ENCODE measurements around the gene UGT1A7. TPM values are rescaled to one million over a fixed set of nuclear protein-coding genes. Genes with fewer than 3 reads are reported as not detected.
"Not testable (repeated sequence)": the region's sequence is repeated elsewhere in the genome, so short reads cannot be mapped to it uniquely, and the experiment has no call there.

The UGT1A7 gene
- total RNA-seq, 1 donor from 2014 or later = 0.53 TPM

- no peak for TF ChIP-seq CTCF (IDR thresholded peaks at IDR 0.05; ENCODE audit: insufficient read depth, low read length, severe bottlenecking)
These were observed 63.5 kb downstream of the UGT1A7 start for GRCh38 chr2:233745073-233745755.

GRCh38 chr2:233745838-233746237, 64.1 kb downstream of the UGT1A7 start:
- H3K27me3 ChIP-seq (ENCODE audit: control insufficient read depth, insufficient read depth, low read length) = not testable (repeated sequence)

More at GRCh38 chr2:233745073-233745755, 63.5 kb downstream of the UGT1A7 start:
- FAIRE-seq (peak; percentile 28), DNase-seq (ENCODE audit: low read depth) (no peak)
- Histone ChIP-seq H3K27me3 (ENCODE audit: control insufficient read depth, insufficient read depth, low read length) (no peaks in the 10 kb centered on the region), H3K36me3 (ENCODE audit: control insufficient read depth, insufficient read depth, low read length) (peaks cover 1% of the 10 kb centered on the region), H3K4me3 (ENCODE audit: low read depth, low read length) (no peak overlapping the region)

GRCh38 chr2:233746475-233747282, 65.0 kb downstream of the UGT1A7 start:
- no peak for FAIRE-seq
- DNase-seq (ENCODE audit: low read depth) = no peak

More at GRCh38 chr2:233745838-233746237, 64.1 kb downstream of the UGT1A7 start:
- not testable (repeated sequence) for H3K36me3 ChIP-seq (ENCODE audit: control insufficient read depth, insufficient read depth, low read length); FAIRE-seq; DNase-seq (ENCODE audit: low read depth); H3K4me3 ChIP-seq (ENCODE audit: low read depth, low read length)

DNA sequence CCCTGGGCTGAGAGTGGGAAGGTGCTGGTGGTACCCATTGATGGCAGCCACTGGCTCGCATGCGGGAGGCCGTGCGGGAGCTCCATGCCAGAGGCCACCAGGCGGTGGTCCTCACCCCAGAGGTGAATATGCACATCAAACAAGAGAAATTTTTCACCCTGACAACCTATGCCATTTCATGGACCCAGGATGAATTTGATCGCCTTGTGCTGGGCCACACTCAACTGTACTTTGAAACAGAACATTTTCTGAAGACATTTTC, 65.5 kb downstream of the UGT1A7 start:
- Histone ChIP-seq H3K36me3 (ENCODE audit: control insufficient read depth, insufficient read depth, low read length) (peaks cover 1% of the 10 kb centered on the region), H3K4me3 (ENCODE audit: low read depth, low read length) (no peak overlapping the region), H3K27me3 (ENCODE audit: control insufficient read depth, insufficient read depth, low read length) (no peaks in the 10 kb centered on the region)
- no peak for TF ChIP-seq CTCF (IDR thresholded peaks at IDR 0.05; ENCODE audit: insufficient read depth, low read length, severe bottlenecking)
- DNase-seq (ENCODE audit: low read depth) (no peak), FAIRE-seq (no peak)

More at GRCh38 chr2:233746475-233747282, 65.0 kb downstream of the UGT1A7 start:
- no peak overlapping the region for H3K4me3 ChIP-seq (ENCODE audit: low read depth, low read length)
- H3K36me3 ChIP-seq (ENCODE audit: control insufficient read depth, insufficient read depth, low read length) = peaks cover 1% of the 10 kb centered on the region
- no peak for TF ChIP-seq CTCF (IDR thresholded peaks at IDR 0.05; ENCODE audit: insufficient read depth, low read length, severe bottlenecking)
- no peaks in the 10 kb centered on the region for H3K27me3 ChIP-seq (ENCODE audit: control insufficient read depth, insufficient read depth, low read length)

DNA sequence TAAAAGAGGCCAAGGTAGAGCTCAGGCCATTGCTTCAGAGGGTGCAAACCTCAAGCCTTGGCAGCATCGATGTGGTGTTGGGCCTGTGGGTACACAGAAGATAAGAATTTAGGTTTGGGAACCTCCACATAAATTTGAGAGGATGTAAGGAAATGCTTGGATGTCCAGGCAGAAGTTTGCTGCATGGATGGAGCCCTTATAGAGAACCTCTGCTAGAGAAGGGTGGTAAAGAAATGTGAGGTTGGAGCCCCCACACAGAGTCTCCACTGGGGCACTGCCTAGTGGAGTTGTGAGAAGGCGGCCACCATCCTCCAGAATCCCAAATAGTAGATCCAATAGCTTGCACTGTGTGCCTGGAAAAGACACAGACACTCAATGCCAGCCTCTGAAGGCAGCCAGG, 69.0 kb downstream of the UGT1A7 start:
- DNase-seq (ENCODE audit: low read depth); H3K4me3 ChIP-seq (ENCODE audit: low read depth, low read length); FAIRE-seq; H3K36me3 ChIP-seq (ENCODE audit: control insufficient read depth, insufficient read depth, low read length); H3K27me3 ChIP-seq (ENCODE audit: control insufficient read depth, insufficient read depth, low read length): not testable (repeated sequence)

- H3K36me3 ChIP-seq (ENCODE audit: control insufficient read depth, insufficient read depth, low read length); H3K27me3 ChIP-seq (ENCODE audit: control insufficient read depth, insufficient read depth, low read length); FAIRE-seq; DNase-seq (ENCODE audit: low read depth); H3K4me3 ChIP-seq (ENCODE audit: low read depth, low read length): not testable (repeated sequence)
These were observed 69.7 kb downstream of the UGT1A7 start for GRCh38 chr2:233751212-233752009.
